BJ (cell line): ENCODE measurements around the gene LILRA2. TPM values are rescaled to one million over a fixed set of nuclear protein-coding genes. Genes with fewer than 3 reads are reported as not detected.
"Not testable (repeated sequence)": the region's sequence is repeated elsewhere in the genome, so short reads cannot be mapped to it uniquely, and the experiment has no call there.

Experiments
- CTCF ChIA-PET: fragments of 350-600 bp; formaldehyde crosslinking; extraction: SDS; loops from one replicate; lab custom pipeline; 2021; ENCODE audit warnings: antibody characterized with exemption, inconsistent platforms; lab: Yijun Ruan, JAX
- POLR2A ChIA-PET: fragments of 300-600 bp; sonication (Branson Sonifier 250); formaldehyde crosslinking; extraction: SDS; loops from one replicate; lab custom pipeline; 2021; ENCODE audit warnings: antibody characterized with exemption; lab: Charles Lee
- DNase-seq: peaks from one replicate; pipeline ENCODE4 v3.0.0-alpha.2; 2011; ENCODE audit warnings: low read depth
- H3K27me3 ChIP-seq: 2 replicates; pipeline ENCODE4 v1.6.0; 2011; ENCODE audit warnings: low read length; ENCODE audit not compliant: control insufficient read depth, insufficient read depth
- H3K36me3 ChIP-seq: 2 replicates; pipeline ENCODE4 v1.5.1; 2011; ENCODE audit warnings: low read length; ENCODE audit not compliant: control insufficient read depth, insufficient read depth
- H3K4me3 ChIP-seq: 2 replicates; pipeline ENCODE4 v1.5.1; 2011; ENCODE audit warnings: low read depth, mild to moderate bottlenecking, control low read depth, low read length
- CTCF ChIP-seq: IDR thresholded peaks from 2 replicates; pipeline ENCODE4 v1.5.1; 2011; ENCODE audit warnings: low read depth, mild to moderate bottlenecking, control low read depth, inconsistent platforms, low read length, moderate library complexity; ENCODE audit not compliant: insufficient read depth
- polyA plus RNA-seq: library from polyadenylated mRNA; depleted of rRNA; stranded (reverse); fragments of >200 nt; gene quantifications from 2 replicates; pipeline ENCODE4 v1.2.3, GENCODE V29; 2011

LILRA2 gene
- polyA plus RNA-seq, 1 experiment: not detected

GRCh38 chr19:54620464-54620863 is 46.9 kb downstream of the LILRA2 start:
- Histone ChIP-seq H3K4me3 (no peak overlapping the region), H3K36me3 (no peaks in the 10 kb centered on the region), H3K27me3 (no peaks in the 10 kb centered on the region)
- no peak for DNase-seq
- TF ChIP-seq CTCF: no peak
- ChIA-PET CTCF (no interaction called here), POLR2A (no interaction called here)

GRCh38 chr19:54622431-54622830 is 48.8 kb downstream of the LILRA2 start:
- H3K4me3 ChIP-seq: no peak overlapping the region
- ChIA-PET POLR2A (no interaction called here), CTCF (no interaction called here)
- no peak for TF ChIP-seq CTCF
- H3K36me3 ChIP-seq: no peaks in the 10 kb centered on the region
- DNase-seq: no peak
- no peaks in the 10 kb centered on the region for H3K27me3 ChIP-seq

GRCh38 chr19:54624234-54624633 is 50.6 kb downstream of the LILRA2 start:
- DNase-seq, CTCF ChIA-PET, H3K27me3 ChIP-seq, H3K4me3 ChIP-seq, H3K36me3 ChIP-seq, POLR2A ChIA-PET: not testable (repeated sequence)

- CTCF ChIA-PET, H3K36me3 ChIP-seq, H3K4me3 ChIP-seq, H3K27me3 ChIP-seq, DNase-seq, POLR2A ChIA-PET: not testable (repeated sequence)
These were observed 51.5 kb downstream of the LILRA2 start for GRCh38 chr19:54624934-54625730.

- DNase-seq: no peak
- ChIA-PET POLR2A (no interaction called here), CTCF (no interaction called here)
- no peak overlapping the region for H3K4me3 ChIP-seq
- TF ChIP-seq CTCF: no peak
- H3K36me3 ChIP-seq: no peaks in the 10 kb centered on the region
- H3K27me3 ChIP-seq: no peaks in the 10 kb centered on the region
These were observed 53.2 kb downstream of the LILRA2 start for GRCh38 chr19:54626757-54627156.

- H3K4me3 ChIP-seq, CTCF ChIA-PET, DNase-seq, H3K36me3 ChIP-seq, H3K27me3 ChIP-seq, POLR2A ChIA-PET: not testable (repeated sequence)
These were observed 54.3 kb downstream of the LILRA2 start for GRCh38 chr19:54627912-54628311.

- H3K4me3 ChIP-seq, POLR2A ChIA-PET, H3K36me3 ChIP-seq, H3K27me3 ChIP-seq, CTCF ChIA-PET, DNase-seq: not testable (repeated sequence)
These were observed 56.7 kb downstream of the LILRA2 start, which contains the start of gene LILRB1 for GRCh38 chr19:54630262-54630661. Gene LILRB1, plus strand, starts transcription at chr19:54630484. Its CDS starts 590 bp downstream, at chr19:54631074.
